NCI-H82 treated with DMSO at 0.1 percent for 48 hours (cell line): ENCODE data around the gene PITPNM2.
"Not testable (repeated sequence)": the region's sequence is repeated elsewhere in the genome, so short reads cannot be mapped to it uniquely, and the experiment has no call there.

ENCODE experiments used
- DNase-seq: peaks from one replicate; lab custom pipeline; 2025; ENCODE audit not compliant: unreplicated experiment; lab: John Stamatoyannopoulos, UW

PITPNM2 gene

DNA sequence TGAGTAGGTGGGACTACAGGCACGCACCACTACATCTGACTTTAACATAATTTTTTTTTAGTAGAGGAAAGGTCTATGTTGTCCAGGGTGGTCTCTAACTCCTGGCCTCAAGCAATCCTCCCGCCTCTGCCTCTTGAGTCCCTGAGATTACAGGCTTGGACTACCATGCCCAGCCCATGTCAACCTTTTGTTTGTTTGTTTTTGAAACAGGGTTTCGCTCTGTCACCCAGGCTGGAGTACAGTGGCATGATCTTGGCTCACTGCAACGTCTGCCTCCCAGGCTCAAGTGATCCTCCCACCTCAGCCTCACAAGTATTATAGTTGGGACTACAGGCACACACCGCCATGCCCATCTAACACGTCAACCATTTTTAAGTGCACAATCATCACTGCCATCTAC lies 29.2 kb downstream of the PITPNM2 start:
- DNase-seq: no peak

DNA sequence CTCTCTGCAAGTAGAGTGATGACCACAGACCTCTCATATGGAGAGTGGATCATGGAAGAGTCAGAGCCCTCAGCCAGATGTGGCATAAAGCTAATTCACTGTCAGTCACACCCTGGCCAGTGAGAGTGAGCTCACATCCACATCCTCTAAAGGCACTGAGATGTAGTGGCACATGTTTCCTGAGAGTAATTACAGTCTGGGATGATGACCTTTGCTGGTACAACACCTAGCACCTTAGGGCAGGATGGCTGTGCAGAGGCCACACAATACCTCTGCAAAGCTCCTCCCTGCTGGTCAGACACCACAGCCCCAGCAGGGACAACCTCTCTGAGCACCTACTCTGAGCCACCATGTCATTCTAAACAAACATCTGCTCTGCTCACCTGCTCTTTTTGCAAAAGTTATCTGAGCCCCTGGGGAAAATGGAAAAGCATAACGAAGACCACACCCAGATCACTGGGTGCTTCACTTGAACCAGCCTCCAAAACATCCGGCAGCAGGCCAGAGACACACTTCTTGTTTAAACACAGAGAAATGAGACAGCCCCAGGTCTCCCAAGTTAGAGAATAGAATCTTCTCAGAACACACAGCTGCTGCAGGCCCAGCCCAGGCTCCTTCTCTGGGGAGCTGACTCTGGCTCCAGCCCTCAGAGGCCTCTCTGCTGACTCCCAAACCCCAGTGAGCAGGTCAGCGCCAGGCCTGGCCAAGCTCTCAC lies 30.3 kb downstream of the PITPNM2 start:
- DNase-seq: no peak

DNA sequence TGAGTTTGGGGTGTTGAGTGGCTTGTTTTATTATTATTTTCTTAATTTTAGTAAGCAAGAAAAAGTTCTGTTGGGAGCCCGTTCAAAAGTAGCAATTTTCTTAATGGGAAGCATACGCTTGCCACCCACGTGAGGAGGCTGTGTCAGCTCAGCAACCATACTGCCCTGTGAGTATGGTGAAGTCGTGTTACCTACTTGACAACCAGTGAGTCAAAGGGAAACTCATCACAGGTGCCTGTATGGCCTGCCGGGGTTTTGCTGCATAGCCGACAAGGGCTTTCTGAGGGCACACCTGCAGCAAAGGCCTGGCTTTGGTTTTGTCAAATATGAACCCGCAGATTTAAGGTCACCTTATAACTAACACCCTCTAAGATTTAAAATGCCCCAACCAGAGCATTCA lies 31.1 kb downstream of the PITPNM2 start:
- no peak for DNase-seq

DNA sequence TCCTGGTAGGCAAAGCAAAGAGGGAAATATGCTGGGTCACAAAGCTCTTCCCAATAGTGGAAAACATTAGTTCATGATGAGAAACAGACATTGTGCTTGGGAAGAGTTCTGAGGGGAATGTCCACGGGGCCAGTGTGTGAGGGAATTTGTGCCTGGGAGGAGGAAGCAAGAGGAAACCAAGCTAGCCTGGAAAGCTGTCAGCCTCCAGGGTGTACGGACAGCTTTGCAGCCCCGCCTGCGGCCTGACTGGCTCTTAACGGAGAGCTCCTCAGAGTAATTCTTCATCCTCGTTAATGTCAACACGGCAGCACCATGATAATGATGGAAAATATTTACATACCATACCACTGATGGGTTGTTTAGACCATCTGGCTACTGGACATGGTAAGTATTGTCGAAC lies 32.4 kb downstream of the PITPNM2 start:
- no peak for DNase-seq

DNA sequence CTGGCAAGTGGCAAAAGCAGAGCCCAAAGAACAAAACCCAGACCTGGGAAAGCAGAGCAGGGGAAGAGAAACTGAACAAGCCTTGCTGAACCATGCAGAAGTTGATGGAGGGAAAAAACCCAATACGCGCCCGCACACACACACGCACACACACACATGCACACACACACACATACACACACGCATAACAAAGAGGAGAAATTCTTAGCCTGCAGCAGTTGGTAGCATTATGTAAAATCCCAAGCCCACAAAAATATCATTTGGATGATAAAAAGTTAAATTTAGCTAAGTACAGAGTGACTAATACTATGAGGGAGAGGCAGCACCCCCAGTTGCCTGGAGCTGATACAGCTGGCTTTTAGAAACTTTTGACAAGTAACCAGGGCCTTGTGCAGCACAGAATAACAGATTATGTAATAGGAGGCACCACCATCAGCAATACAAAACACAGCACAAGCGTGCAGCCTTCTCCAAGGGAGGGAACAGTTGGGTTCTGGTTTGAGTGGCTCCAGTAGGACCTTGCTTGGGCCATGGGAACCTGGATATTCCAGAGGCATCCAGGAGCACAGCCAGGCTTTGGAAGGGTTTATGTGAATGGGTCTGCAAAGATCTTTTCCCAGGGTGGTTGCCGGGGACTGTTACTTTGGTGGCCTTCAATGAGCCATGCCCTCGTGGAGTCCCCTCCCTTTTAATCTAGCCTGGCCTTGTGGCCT lies 35.3 kb downstream of the PITPNM2 start:
- DNase-seq: no peak

DNA sequence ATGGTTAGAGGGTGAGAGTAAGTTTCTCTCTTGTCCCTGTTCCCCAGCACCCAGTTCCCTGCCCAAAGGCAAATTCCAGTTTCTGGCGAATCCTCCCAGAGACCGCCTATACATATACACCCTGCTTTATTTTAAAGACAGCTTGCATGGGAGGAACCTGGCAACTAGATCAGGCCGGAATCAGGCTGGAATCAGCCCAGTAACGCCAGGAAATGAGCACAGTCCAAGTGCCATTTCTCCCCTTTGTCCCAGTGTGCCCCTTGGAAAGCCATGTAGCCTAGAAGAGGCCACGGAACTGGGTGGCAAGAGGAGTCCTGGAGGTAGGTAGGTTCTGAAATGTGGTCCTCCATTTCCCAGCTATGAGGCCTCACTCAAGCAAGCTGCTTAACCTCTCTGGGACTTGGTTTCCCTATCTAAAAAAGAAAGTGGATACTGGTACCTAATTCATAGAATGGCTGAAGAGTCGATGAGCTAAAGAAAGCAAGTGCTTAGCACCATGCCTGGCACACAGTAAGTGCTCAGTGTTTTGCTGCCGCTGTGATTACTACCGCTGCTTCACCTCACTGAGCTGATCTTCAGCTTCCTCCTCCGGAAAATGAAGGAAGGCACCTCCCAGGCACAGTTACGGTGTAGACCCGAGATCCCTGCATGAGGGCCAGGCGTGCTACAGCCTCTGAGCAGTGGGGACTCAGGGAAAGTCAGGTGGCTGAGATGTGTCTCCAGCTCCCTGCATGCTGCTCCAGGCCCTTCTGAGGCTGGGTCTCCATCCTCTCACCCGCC lies 36.4 kb downstream of the PITPNM2 start:
- DNase-seq: no peak

DNA sequence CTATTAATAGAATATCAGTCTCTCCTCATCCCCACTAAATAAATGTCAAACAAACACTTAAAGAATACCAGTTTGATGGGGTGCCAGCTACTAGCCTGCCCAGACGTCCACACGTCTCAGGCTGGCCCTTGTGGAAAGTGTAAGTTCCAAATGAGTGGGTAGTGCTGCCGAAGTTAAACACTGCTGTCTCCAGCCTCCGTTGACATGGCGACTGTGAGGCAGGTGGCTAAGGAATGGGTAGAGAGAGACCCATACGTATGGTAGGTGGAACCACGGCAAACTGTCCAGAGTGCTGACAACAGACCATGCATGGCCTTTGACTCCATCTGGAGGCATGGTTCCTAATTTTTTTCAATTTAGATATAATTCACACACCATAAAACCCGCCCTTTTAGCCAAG lies 37.9 kb downstream of the PITPNM2 start:
- no peak for DNase-seq

DNA sequence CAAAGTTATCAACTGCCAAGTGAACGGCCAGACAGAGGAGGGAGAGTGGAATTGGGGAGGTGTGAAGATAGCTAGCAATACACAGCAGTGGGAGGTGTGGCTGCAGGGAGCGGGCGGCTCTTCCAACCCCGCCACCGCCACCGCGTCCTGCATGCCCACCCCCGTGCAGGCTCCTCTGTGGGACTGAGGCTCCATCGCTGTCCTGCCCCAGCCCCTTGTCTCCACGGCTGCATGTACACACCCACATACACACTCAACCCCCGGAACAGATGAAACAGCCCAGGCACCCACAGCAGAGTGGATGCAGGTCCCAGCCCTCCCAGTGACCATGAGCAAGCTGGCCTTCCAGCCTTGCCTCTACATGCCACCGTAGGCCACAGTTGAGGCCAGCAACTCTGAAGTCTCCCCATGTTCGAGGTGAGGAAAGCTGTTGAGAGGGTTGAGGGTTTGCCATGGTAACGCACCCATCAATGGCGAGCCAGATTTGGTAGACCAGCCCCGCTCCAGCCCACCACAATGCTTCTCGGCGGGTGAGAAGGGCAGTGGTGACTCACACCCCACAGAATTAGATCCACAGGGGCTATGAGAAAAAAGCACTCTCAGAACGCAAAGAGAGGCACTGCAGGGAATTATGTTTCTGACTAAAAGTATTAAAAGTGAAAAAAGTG lies 39.3 kb downstream of the PITPNM2 start:
- no peak for DNase-seq

DNA sequence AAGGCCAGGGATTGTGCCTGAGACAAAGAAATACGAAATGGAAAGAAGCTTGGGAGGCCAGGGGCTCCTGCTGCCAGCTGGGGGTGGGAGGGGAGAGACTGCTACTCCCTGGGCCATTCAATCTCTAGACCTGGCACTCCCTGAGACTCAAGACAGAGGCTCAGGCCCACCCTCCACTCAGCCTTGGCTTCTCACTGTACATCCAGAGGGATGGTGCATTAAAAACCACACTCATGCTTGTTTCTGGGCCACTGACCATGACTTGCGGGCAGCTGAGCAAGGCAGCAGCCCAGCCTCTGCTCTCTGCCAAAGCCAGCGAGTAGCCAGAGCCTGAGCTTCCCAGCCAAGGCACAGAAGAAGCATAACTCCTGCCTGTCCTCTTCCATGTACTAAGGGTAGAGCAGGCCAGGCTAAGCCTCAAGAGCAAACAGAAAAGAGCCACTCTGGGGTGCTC lies 41.5 kb downstream of the PITPNM2 start:
- DNase-seq: no peak

DNA sequence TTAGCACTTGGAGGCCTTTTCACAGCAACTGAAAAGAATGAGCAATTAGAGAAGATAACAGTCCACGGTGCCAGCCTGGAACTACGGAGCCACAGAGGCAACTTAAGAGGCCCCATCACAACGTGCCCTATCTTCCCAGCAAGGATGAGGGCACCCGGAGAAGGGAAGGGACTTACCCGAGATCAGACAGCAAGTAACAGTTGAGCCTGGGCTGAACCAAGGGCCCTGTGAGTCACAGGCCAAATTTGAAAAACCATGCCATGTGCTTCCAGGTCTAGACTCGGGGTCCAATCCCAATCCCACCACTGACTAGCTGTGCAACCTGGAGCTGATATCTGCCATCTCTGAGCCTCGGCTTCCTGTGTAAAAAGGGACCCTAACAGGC lies 42.2 kb downstream of the PITPNM2 start:
- DNase-seq: no peak

DNA sequence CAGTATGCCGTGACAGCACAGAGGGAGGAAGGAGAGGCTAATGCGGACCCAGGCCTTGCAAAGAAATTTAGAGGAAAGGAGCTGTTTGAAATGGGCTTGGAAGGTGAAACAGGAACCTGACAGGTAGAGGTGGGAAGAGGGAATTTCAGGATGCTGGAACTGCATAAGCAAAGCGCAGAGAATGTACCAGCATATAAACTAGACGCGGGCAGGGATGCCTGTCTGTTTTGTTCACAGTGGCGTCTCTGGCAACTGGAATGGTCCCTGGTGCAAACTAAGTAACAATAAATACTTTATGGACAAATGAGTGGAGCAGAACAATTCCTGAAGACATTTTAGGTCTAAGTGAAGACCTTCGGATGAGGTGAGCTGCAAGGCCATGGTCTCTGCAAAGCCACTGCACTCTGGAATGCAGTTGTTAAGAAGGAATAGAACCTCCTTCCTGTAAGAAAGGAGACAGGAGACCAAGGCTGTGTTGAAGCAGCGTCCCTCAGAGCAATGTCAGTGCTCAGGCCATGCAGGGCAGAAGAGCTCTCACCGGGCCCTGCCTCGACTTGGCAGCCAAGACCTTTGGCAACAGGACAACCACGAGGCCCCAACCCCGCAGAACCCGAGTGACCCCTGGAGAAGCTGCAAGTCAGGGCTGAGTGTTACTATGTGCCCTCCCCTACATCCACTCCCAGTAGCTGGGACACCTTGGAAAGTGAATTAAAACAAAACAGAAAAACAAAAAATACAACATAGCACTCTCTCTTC lies 42.8 kb downstream of the PITPNM2 start:
- DNase-seq: no peak

DNA sequence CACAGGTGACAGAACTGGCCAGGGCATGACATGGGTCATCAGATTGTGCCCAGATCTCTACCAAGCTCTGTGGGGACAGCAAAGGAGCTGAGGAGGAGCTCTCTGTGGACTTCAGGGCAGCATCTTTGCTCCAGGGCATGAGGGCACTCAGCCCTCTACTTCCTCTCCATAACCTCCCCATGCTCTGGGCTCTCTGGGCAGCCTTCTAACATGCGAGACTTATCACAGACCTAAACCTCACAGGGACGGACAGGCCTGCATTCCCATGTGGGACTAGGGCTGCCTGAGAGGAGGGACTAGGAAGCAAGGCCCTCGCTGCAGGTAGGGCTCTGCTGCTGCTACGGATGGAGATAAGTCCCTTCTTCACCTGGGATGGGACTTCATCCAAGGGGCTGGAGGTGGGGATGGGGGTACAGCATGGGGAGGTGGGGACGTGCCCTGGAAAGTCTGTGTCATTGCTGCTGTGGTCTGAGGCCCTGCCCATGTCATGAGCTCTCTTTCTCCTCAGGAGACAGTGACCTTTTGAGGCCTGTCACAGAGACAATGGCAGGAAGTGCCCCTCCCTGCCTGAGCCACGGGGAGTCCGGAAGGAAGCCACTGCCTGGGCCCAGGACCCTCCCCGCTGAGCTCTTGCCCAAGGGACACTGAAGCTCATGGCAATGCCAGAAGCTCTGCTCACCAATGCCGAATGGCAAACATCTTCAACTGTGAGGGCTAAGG lies 44.1 kb downstream of the PITPNM2 start:
- no peak for DNase-seq

DNA sequence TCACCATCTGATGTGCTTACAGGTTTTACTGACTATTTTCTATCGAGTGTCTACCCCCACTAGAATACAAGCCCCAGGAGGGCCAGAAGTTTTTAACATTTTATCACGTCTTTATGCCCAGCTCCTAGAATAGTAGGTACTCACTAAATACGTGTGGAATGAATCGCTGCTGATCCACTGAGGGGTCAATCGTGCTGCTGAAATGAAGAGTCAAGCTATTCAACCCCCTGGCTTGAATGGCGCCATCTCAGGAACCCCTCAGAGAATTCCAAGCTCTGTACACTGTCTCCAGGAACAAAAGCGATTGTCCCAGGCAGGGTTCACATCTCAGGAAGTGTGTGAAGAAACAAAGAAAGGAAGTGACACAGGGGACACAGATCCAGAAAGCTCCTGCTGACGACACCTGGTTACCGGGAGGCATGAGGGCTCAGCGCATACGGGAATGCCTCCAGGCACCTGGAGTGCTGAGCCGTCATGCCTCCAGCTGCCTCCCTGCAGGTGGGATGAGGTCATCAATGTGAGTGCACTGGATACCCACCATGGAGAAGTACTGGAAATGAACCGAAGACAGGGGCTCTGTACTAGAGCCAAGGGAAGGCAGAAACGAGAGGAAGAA lies 45.6 kb downstream of the PITPNM2 start:
- DNase-seq: no peak

DNA sequence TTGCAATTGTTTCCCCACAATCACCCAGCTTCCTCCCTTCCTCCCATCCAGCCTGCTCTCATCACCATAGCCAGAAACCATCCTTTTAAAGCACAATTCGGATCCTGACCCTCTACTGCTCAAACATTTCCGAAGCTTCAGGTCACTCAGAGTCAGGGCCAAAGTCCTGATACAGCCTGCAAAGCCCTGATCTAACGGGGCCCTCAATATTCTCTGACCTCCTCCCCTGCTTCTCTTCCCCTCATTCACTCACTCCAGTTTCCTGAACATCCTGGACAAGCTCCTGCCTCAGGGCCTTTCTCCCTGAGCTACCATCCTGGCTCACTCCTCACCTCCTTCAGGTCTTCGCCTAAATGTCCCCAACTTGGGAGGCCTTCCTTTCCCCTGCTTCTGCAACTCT lies 46.1 kb downstream of the PITPNM2 start:
- no peak for DNase-seq

DNA sequence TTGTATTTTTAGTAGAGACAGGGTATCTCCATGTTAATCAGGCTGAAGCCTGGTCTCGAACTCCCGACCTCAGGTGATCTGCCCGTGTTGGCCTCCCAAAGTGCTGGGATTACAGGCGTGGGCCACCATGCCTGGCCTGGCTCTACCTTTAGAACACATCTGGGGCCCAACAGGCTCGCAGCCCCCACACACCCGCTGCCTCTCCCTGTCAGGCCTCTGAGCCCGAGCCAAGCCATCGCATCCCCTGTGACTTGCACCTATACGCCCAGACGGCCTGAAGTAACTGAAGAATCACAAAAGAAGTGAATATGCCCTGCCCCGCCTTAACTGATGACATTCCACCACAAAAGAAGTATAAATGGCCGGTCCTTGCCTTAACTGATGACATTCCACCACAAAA lies 46.8 kb downstream of the PITPNM2 start:
- DNase-seq: not testable (repeated sequence)

DNA sequence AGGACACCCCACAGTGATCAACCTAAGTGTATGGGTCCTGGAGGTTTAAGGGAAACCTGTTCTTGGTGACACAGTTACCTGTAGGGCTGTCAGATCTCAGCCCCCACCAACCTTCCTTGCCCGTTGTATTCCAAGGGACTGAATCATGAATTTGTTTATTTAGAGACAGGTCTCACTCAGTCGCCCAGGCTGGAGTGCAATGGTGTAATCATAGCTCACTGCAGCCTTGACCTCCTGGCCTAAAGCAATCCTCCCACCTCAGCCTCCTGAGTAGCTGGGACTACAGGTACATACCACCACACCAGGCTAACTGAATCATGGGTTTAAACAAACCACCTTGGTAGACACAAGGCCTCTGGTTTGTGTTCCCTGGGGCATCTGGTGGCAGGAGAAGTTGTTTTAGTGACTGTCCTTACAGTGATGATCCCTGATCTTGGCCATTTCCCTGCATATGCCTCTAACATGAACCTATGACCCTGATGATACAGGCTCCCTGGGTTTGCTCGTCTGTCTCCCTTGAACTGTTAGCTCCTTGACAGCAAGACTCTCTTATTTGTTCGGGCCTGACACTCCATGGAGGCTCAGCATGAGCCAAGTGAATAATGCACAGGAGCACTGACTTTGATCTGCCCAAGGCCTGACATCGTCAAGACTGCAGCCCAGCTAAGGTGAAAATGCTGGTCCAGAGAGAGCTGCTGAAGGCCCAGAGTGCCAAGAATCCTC lies 47.9 kb downstream of the PITPNM2 start:
- no peak for DNase-seq

DNA sequence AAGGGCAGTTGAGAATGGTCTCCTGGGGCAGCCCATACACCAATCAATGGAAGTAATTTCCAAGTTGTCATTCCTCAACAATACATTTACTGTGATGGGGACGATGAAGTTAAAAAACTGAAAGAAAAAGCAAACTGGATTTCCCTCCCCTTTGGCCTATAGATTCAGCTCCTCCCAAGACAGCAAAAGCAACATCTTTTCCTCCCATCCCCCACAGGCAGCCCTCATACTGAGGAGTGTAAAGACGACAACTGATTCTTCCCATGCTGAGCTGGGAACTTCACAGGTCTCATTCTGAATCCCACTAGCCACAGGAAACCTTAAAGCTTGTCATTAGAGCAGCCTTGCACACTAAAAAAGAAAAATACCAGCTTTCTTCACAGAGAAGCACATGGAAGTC lies 48.5 kb downstream of the PITPNM2 start:
- DNase-seq: no peak

DNA sequence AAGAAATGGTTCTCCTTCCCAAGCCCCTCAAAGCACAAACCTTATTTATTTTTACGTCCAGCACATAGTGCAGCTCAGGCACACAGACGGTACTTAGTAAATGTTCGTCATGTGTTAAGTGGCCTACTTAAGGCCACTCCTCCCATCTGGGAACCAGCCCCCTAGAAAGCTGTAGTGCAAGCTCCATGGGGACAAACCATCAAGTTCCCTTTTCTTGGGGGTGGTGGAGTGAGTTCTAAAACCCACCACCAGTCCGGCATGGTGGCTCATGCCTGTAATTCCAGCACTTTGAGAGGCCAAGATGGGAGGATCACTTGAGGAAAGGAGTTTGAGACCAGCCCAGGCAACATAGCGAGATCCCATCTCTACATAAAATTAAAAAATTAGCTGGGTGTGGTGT lies 49.4 kb downstream of the PITPNM2 start:
- DNase-seq: no peak
